Fibroblast of lung (primary cell): ENCODE data around the gene CEP192.

Experiments
- EZH2 ChIP-seq: IDR thresholded peaks from 2 replicates; pipeline ENCODE4 v1.5.1; 2012; ENCODE audit warnings: low read length, control low read depth, mild to moderate bottlenecking; ENCODE audit errors: missing control alignments
- TF ChIP-seq, protein P1 (sequence below), 2 donors: IDR thresholded peaks in 1 of 2; conservative IDR thresholded peaks in 1 of 2; 1 replicate in 1 of 2; 2 replicates in 1 of 2; pipeline ENCODE4 v1.5.1; 2011 to 2012; ENCODE audit warnings: low read length in 2 of 2, control low read depth in 1 of 2, inconsistent platforms in 1 of 2, low read depth in 1 of 2, mild to moderate bottlenecking in 1 of 2

DNA sequence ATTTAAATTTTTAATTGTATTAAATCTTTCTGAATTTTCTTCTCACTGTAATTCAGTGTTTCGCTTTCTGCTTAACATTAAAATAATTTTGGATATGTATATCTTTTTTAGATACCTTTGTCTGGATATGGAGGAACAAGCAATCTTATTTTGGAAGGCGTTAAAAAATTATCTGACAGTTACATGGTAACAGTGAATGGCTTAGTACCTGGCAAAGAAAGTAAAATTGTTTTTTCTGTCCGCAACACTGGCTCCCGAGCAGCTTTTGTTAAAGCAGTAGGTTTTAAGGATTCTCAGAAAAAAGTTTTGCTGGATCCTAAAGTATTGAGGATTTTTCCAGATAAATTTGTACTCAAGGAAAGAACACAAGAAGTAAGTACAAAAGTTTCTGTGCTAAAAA is 95.7 kb downstream of the CEP192 start:
- TF ChIP-seq, protein P1, sequence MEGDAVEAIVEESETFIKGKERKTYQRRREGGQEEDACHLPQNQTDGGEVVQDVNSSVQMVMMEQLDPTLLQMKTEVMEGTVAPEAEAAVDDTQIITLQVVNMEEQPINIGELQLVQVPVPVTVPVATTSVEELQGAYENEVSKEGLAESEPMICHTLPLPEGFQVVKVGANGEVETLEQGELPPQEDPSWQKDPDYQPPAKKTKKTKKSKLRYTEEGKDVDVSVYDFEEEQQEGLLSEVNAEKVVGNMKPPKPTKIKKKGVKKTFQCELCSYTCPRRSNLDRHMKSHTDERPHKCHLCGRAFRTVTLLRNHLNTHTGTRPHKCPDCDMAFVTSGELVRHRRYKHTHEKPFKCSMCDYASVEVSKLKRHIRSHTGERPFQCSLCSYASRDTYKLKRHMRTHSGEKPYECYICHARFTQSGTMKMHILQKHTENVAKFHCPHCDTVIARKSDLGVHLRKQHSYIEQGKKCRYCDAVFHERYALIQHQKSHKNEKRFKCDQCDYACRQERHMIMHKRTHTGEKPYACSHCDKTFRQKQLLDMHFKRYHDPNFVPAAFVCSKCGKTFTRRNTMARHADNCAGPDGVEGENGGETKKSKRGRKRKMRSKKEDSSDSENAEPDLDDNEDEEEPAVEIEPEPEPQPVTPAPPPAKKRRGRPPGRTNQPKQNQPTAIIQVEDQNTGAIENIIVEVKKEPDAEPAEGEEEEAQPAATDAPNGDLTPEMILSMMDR (conservative IDR thresholded peaks at IDR 0.05 in 1 of 2, IDR thresholded peaks at IDR 0.05 in 1 of 2; ENCODE audit: low read depth in 1 of 2, low read length in 2 of 2) = no peak
- TF ChIP-seq EZH2 = no peak
